GM21381 (cell line): Measurements from ENCODE around the gene ARHGAP24.
"Not testable (repeated sequence)": the region's sequence is repeated elsewhere in the genome, so short reads cannot be mapped to it uniquely, and the experiment has no call there.

Experiments
- ATAC-seq: cut with Tn5 transposase; IDR thresholded peaks from one replicate; pipeline ENCODE4 v1.9.1; 2021; ENCODE audit warnings: mild to moderate bottlenecking, moderate library complexity; ENCODE audit not compliant: unreplicated experiment

The ARHGAP24 gene

DNA sequence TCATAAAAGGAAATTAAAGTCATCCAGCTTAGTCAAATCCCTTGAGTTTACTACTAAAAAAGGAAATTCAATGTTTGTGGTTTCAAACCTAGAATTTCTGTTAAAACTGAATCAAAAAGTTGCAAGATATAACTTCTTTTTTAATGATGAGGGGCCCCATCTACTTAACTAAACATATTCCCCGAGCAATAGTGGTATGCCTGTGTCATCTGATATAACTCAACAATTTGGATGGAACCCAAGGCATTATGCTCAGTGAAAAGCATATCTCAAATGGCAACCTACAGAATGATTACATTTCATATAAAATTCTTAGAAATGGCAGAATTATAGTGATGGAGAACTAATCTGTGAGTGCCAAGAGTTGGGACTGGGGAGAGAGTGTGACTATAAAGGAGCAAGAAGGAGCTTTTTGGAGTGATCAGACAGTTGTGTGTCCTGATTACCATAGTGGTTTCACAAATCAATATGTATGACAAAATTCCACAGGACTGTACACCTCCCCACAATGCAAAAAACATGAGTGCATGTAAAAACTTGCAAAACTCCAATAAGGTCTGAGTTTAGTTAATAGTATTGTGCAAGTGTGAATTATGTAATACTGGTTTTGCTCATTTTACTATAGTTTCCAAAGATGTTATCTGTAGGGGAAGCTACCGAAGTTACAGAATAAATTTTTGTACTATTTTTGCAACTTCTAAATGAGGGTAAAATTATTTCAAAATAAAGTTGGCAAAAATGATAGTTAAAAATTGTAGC, 323.2 kb downstream of the ARHGAP24 start:
- ATAC-seq = no peak

DNA sequence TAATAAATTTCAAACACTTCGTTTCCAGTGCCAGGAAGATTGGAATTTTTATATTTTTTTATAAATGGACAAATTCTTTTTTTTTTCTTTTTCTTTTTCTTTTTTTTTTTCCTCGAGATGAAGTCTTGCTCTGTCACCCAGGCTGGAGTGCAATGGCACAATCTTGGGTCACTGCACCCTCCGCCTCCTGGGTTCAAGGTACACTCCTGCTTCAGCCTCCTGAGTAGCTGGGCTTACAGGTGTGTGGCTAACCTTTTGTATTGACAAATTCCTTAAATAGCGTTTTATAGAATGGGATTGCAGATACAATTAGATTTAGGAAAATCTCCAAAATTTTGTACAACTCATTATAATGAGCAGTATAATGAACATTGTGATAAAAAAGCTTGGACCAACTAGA, 328.9 kb downstream of the ARHGAP24 start:
- ATAC-seq = no peak

DNA sequence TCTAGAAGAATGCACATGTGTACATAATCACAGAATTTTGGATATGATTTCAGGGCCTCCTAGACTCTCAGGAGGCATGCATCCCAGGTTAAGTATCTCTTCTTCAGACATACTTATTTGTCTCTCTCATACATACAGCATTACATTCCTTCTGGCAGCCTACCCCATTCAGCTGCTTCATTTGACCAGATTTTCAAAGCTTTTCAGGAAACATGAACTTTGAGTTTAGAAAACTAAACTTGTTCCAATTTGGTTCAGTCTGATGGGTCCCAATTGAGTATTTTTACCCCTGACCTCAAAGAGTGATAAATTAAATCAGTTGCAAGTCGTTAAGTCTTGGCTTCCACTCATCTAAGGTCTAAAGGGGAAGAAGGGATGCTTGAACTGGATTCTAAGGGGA, 330.9 kb downstream of the ARHGAP24 start:
- ATAC-seq = no peak

DNA sequence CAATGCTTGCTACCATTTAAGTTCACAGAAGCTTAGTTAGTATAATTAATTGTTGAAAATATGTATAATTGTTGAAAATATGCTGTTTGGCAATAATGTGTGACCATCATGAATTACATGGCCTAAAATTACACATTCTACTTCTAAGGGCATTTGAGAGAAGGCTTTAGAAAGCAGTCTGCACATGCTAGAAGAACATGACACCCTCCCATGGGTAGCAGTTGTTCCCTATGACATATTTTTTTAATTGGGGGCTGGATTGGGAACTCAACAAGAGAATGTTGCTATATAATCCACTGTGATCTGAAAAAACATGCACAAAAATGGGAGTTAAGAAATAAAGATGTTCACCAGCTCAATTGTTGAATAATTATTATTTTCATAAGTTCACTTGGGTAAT, 331.4 kb downstream of the ARHGAP24 start:
- ATAC-seq = no peak

DNA sequence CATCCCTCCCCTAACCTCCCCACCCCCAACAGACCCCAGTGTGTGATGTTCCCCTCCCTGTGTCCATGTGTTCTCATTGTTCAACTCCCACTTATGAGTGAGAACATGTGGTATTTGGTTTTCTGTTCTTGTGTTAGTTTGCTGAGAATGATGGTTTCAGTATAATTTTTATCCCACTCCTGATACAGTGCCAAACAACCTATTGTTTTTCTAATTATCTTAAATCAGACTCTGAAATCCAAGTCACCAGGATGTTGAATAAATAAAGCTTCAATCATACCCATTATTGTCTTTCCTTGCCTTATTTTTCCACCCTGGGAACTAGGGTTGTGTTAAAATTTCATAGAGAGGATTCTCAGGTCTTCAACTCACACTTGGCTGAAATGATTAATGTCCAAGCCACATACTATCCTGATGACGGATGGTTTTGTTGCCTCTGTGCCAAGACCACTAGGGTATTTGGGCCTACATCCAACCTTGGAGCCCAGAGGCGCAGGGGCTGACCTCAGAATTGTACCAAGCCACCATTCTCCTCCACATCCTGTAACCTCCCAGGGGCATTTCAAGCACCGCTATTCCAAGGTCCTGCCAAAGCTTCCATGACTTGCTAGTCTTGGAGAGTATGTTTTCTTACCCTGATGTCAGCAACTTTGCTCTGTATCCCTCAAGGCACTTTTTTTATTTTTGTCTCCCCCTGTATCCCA, 332.4 kb downstream of the ARHGAP24 start:
- no peak for ATAC-seq

DNA sequence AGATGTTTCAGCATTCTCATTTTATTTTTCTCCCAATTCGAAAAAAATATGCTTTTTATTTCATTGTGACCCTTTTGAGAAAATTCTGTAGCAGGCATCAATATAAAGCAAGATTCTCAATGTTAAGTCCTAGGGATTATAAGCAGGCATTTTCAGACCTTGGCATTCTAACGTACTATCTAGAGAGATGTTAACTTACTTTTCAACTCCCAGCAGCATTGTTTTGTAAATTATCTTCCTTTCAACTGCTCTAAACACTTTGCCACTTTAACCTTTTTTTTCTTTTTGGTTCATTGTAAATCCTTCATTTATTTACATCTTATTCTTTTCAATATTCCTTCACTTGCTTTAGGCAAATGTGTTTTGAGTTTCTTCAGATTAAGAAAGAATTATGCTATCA, 333.2 kb downstream of the ARHGAP24 start:
- ATAC-seq = no peak

DNA sequence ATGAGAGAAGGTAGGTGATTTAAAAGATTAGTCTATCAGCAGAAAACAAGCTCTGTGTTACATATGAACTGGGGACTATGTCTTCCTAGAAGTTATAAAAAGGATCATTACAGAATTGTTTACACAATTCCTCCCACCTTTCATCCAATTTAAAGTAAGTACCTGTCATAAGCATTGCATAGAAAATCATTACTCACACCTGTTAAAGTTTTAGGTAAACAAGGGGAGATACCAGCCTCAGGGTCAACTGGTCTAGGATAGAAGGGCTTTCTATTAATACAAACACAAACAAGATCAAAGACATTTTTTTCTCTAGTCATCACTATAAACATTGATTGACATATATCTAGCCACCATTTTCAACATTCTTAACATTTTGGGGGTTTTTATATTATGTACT, 333.9 kb downstream of the ARHGAP24 start:
- ATAC-seq = no peak

DNA sequence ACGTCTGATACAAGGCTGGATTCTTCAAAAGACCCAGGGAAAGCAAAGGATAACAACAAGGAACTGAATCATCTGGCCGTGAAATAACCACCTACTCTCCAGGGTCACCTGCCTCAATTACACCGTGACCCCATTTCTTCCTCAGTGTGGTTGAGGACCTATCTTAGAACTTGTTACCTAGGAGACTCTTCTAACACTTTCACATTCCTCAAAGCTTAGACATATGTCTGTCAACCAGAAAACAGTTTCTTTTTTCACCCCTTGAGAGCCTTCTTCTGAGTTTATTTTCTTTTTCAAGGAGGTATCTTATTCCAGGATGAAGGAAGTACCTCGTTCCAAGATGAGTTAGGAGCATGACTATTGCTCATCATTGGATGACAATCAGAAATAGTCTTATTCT, 337.8 kb downstream of the ARHGAP24 start:
- ATAC-seq = no peak

DNA sequence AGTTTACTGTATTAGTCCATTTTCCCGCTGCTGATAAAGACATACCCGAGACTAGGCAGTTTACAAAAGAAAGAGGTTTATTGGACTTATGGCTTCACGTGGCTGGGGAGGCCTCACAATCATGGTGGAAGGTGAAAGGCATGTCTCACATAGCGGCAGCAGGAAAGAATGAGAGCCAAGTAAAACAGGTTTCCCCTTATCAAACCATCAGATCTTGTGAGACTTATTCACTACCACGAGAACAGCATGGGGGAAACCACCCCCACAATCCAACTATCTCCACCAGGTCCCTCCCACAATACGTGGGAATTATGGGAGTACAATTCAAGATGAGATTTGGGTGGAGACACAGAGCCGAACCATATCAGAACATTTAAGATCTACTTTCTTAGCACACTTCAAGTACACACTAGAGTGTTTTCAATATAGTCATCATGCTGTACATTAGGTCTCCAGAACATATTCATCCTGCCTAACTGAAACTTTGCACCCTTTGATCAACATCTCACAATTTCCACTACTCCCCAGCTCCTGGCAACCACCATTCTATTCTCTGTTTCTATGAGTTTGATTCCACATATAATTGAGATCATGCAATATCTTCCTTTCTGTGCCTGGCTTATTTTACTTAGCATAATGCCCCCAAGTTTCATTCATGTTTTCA, 341.0 kb downstream of the ARHGAP24 start:
- ATAC-seq = no peak

DNA sequence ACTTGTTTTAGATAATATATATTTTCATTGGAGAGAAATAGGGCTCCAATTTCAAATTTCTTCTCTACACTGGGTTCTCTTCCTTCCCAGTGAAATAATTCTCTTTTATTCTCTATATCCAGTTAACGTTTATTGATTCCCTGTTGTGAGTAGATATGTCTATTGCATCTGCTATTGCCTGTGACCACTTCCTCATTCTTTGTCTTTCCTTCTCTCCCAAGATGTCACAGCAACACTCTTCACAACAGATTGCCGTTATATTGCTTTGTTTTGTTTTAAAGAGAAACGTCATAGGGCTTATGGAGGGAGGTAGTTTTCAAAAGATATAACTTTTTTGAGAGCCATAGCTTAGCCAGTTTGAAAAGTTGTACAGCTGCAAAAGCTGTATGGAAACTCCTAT, 343.8 kb downstream of the ARHGAP24 start:
- no peak for ATAC-seq

DNA sequence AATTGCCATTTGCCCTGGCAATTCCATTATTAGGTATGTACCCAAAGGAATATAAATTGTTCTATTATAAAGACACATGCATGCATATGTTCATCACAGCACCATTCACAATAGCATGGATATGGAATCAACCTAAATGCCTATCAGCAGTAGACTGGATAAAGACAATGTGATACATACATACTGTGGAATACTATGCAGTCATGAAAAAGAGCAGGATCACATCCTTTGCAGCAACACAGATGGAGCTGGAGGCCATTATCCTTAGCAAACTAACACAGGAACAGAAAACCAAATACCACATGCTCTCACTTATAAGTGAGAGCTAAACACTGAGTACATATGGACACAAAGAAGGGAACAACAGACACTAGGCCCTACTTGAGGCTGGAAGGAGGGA, 345.2 kb downstream of the ARHGAP24 start:
- not testable (repeated sequence) for ATAC-seq

DNA sequence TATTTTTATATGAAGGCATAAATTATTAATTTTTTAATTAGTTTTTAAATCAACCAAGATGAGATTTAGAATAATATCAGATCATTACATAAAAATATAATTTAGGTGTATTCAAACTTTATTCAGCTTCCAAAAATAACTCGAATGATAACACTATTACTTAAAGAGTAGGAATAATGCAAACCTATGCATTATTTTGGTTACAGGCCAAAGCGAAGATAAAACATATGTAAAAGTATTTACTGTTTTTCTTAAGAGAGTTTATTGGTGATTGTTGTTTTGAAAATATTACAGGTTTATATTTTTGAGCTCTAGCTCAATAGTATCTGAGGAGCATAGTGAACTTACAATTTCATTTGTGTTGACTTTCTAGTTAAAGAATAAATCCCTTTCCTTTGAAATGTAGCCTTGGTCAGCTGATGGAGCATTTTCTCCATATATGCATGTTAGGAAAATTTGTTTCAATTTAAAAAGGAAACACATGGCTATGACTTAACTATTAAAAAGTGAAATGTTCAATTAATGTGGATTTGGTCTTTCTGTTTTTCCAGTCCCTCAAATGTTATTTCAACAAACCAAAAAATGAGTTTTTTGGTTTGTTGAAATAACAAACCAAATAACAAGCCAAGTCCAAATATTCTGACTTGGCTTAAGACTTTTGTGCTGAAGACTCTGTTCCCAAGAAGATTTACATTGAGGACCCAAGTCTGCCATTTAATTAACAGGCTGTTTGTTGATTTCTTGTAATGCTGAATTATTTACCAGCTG, 346.9 kb downstream of the ARHGAP24 start:
- no peak for ATAC-seq

DNA sequence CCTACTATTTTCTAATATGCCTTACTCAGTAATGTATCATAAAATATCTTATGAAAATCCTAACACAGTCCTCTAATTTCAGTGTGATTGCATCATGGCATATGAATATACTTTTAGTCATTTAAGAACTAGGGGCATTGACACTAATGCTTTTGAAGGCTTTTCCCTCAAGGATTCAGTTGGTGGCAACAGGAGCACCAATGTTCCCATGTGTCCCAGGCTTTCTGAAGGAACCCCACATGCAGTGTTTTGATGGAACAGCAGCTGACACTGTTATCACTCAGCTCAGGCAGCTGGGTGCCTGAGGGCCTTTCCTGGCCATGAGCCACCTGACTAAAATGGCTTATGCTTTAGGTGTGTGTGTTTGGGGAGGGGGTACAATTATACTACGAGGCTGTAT, 348.3 kb downstream of the ARHGAP24 start:
- ATAC-seq = no peak

DNA sequence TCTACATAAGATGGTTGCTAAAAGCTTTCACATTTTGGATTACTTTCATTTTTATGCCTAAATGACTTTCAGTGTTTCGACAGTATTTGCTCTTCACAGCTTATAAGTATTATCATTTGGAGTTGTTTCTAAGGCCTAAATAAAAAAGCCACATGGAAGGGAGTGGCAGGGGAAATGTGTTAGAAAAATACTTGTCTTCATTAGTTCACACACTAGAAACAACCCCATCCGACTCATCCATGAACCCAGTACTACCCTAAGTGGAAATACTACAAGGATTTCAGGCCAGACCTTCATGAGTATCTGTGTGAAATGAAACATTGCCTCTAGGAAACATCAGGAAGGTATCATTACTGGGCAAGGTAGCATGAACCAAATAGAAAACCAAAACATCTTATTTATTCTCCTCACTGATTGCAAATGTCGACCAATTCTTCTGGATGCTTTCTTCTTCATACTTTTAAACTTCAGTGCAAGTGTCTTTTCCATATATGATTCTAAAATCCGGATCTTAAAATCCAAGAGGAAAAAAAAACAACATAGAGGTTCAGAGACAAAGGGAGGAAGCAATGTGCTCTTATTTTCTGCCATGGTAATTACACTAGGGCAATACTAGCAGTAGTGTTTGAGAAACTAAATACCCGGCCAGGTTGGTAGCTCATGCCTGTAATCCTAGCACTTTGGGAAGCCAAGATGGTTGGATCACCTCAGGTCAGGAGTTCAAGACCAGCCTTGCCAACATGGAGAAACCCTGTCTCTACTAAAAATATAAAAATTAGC, 349.4 kb downstream of the ARHGAP24 start:
- ATAC-seq = no peak

DNA sequence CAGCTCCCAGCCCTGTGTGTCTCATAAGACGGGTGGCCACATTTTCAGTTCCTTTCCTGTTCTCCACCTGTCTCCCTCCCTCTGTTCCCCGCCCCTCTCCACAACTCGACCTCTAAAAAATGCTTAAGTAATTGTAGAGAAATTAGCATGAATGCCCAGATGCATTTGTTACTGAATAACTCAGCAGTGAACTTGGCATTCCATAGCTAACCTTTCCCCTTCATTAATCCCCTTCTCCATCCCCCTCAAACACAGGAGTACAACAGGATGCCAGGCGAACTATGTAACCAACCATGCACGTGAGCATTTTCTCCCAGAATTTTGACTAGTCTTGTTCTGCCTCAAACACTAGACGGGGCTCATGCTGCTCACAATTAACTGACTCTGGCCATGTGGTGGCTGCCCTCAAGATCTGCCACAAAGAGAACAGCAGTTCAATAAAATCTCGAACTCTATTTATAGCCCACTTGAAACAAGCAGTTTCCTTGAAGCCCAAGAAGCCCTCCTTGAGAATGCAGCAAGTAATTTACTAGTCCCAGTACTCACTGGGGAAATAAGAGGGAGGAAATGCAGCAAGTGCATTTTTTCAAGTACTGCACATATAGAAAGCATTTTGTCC, 351.2 kb downstream of the ARHGAP24 start:
- peak; percentile 60 for ATAC-seq

DNA sequence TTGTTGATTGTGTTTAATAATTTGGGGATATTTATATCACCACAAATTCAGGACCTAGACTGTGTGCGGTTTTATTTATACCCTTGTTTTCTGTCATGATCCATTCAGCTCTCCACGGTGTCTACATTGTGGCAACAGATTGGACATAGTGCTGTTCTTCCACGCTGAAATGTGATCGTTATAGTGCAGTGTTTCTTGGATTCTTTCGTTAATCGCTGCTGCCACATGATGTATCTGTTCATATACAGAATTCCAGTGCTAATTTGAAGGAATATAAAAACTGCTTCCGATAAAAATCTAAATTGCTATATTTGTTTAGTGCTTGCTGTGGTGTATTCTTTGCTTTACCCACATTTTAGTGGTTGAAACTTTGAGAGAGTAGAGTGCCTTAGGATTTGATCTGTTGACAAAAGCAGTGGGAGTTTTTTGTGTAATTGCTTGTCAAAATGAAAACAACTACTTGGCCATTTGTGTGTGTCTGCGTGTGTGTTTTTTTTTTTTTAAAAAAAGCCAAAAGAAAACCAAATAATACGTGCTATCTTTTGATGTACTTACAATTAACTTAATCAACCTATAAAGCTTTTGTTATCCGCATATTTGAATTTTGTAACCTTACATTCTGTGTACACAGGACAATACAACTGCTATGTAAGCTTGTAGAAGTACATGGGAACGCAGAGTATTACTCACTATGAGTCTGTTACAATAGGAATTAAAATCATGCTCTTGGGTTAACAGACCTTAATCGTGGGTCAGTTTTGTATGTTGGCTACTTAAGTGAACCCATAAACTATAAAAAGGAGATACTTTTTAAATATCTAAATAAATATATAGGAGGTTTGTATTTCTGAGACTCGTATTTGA, 353.3 kb downstream of the ARHGAP24 start:
- no peak for ATAC-seq

DNA sequence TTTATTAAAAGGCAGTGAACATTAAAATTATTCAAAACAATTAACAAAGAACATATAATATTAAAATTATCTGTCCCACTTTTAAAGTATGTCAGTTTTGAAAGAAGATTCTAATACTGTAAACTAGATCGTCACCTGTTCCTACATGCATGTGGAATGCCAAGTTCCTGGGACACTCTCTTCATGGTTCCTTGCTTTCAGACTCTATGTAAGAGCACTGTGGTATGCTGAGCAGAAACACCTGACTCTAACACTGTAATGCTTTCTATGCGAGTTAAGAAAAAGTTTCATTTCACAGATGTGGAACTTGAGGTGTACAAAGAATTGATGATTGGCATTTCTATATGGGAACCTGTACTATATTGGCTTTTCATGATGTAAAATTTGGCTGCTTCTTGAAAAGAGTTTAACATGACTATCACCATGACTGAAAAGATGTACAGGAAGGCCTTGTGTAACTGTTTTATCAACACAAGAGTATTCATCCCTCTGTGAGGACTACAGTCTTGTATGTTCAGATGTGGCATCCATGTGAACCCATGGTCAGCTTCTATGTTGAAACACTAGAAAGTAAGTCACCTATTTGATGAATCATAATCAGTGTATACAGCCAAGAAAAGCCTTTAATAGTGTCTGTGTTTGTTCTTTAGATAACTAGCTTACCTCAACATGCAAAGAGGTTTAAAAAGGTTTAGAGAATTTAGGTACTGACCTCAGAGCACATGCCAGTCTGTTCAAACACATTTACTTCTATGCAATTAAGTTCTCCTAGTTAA, 354.5 kb downstream of the ARHGAP24 start:
- ATAC-seq = no peak

DNA sequence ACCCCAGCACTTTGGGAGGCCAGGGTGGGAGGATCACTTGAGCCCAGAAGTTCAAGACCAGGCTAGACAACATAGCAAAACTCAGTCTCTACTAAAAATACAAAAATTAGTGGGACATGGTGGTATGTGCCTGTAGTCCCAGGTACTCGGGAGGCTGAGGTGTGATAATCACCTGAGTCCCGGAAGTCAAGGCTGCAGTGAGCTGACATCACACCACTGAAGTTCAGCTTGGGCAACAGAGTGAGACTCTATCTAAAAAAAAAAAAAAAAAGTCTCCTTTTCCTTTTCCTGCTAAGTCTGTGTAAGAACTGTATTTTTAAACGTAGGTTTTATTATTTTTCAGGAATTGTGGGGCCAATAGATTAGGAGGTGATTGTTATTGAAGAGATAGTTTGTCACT, 356.7 kb downstream of the ARHGAP24 start:
- no peak for ATAC-seq
